NCI-H2171 treated with DMSO at 0.1 percent for 48 hours (cell line): Measurements from ENCODE around the gene DBP.
"Not testable (repeated sequence)": the region's sequence is repeated elsewhere in the genome, so short reads cannot be mapped to it uniquely, and the experiment has no call there.

Experiments
- DNase-seq: peaks from one replicate; lab custom pipeline; 2025; lab: John Stamatoyannopoulos, UW

DBP gene

DNA sequence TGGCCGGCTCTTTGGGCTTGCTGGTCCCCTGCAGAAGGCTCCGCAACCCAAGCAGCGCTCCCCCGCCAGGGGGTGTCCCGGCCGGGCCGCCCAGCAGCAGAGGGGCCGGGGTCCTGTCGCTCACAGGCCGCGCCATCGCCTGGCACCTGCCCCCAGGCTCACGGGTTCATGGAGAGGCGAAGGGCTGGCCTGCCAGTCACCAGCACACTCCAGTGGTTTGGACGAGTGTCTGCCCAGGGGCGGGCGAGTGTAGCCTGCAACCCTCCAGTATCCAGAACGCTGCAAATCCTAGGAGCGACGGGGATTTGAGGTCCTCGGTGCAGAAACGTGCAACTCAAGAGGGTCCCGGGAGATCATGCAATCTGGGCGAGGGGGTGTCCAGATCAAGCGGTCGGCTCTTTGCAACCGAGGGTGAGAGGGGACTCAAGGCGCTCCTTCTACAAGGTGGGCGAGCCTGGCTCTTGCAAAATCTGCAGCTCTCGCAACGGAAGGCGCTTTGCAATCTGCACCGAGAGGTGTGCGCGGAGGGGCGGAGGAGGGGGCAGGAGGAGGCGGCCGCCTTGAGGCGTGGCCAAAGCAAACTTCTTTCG is at the start of gene DBP:
DBP (minus strand) TSS at position 521 of the 590 bp plus-strand sequence; CDS start at position 136, 385 bp downstream.
- DNase-seq = no peak

- not testable (repeated sequence) for DNase-seq
Measured at GRCh38 chr19:48686637-48687036, 49.5 kb upstream of the DBP start.

GRCh38 chr19:48686088-48686487 is 48.9 kb upstream of the DBP start:
- no peak for DNase-seq

DNA sequence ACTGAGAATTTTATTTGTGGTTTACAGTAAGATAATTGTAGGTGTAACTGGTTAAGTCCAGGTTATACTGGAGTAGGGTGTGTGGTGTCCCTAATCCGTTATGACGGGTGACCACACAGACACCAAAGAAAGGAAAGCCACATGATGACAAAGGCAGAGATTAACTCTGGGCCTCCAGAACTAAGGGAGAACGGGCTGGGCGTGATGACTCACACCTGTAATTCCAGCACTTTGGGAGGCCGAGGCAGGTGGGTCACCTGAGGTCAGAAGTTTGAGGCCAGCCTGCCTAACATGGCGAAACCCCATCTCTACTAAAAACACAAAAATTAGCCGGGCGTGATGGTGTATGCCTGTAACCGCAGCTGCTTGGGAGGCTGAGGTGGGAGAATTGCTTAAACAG is 48.4 kb upstream of the DBP start:
- no peak for DNase-seq

DNA sequence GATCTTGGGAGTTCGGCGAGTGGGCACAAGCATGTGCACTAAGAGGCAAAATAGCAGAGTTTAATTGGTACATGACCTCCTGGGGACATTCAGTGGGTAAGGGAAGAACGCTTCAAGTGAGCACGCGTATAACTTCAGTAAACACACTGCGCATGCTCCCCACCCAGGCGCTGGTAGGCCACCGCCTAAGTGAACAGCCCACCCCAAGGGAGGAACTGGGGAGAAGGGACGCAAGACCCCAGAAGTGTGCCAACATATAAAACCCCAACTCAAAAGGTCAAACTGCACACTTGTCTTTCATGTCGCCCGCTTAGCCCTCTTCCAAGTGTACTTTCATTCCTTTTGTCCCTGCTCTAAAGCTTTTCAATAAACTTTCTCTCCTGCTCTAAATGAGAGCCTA is 46.2 kb upstream of the DBP start:
- DNase-seq = no peak

GRCh38 chr19:48681127-48681470 is 43.9 kb upstream of the DBP start:
- DNase-seq = no peak

- no peak for DNase-seq
Measured at GRCh38 chr19:48680436-48681126, 43.4 kb upstream of the DBP start.

DNA sequence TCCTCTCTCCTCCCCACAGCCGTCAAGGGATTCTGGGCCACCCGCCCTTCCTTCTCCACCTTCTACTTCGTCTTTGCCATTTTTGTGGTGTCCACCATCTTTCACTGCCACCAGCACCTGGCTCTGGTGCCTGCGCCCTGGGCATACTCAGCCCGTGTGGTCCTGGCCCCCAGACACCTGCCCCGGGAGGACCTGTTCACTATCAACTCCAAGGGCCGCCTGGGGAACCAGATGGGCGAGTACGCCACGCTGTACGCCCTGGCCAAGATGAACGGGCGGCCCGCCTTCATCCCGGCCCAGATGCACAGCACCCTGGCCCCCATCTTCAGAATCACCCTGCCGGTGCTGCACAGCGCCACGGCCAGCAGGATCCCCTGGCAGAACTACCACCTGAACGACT is 42.8 kb upstream of the DBP start:
- DNase-seq = not testable (repeated sequence)

GRCh38 chr19:48678201-48678600 is 41.0 kb upstream of the DBP start:
- no peak for DNase-seq

DNA sequence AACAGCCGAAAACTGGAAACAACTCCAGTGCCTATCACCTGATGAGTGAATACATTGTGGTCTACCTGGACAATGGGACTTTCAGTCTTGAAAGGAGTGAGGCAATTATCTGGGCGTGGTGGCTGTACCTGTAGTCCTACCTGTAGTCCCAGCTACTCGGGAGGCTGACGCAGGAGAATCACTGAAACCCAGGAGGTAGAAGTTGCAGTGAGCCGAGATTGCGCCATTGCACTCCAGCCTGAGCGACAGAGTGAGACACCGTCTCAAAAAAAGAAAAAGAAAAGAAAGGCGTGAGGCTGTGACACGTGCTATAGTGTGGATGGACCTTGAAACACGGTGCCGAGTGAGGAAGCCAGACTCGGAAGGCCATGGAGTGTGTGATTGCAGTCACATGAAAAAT is 39.7 kb upstream of the DBP start:
- no peak for DNase-seq

DNA sequence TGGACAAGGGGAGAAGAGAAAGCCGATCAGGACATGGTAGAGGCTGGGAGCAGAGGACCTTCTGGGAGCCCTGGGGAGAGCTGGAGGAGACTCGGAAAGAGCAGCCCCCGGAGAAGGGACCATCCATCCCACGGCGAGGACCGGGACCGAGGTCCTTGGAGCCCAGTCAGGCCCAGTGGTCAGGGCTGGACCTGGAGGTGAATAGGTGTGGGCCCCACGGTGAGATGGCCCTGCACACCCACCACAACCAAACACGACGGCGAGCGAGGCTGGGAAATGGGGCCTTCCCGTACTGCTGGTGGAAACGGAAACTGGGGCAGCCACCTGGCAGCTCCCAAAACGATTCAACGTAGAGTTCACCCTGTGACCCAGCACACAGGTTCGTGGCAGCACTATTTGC is 39.3 kb upstream of the DBP start:
- DNase-seq = no peak

DNA sequence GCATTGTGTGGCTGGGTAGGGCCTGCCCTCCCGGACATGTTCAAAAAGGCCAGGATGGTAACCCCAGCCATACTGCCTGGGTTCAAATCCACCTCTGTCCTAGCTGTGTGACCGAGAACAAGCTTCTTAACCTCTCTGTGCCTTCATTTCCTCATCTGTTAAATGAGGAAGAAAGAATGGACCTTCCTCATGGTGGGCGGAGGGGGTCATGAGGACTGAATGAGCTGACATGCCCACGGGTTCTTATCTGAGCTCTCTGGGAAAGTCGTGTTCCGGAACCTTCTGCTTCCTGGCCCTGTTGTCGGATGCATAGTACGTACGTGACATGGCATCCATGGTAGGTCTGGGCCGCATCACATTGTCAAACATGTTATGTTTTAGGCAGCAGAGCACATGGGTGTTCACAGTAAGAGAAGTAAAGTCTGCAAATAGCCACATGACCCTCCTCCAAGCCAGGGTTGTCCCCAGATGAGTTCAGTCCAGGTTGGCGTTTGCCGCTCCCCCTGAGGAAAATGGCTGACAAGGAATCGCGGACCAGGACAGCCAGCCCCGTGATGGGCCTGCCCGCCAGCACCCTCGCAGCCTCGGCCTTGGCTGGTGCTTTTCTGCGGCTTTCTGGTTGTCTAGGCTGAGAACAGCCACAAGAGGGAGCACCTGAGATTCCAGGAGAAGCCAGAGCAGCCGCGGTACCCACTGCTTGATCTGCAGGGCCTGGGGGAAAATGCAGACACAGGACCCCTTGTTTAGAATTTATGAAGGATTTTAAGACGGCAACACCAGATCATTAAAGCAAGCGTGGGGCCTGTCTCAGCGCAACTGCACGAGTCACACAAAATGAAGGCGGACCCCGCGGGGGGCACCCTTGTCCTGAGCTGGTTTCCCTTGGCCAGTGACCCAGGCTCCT is 38.0 kb upstream of the DBP start:
- DNase-seq = peak; percentile 92

- no peak for DNase-seq
Measured at GRCh38 chr19:48674216-48674809, 37.1 kb upstream of the DBP start.

- no peak for DNase-seq
Measured at GRCh38 chr19:48673436-48674100, 36.4 kb upstream of the DBP start.

- no peak for DNase-seq
Measured at GRCh38 chr19:48672994-48673393, 35.8 kb upstream of the DBP start, which contains the start of gene NTN5. Gene NTN5, minus strand, starts transcription at chr19:48673017. Its CDS starts 2,031 bp downstream, at chr19:48670986.

DNA sequence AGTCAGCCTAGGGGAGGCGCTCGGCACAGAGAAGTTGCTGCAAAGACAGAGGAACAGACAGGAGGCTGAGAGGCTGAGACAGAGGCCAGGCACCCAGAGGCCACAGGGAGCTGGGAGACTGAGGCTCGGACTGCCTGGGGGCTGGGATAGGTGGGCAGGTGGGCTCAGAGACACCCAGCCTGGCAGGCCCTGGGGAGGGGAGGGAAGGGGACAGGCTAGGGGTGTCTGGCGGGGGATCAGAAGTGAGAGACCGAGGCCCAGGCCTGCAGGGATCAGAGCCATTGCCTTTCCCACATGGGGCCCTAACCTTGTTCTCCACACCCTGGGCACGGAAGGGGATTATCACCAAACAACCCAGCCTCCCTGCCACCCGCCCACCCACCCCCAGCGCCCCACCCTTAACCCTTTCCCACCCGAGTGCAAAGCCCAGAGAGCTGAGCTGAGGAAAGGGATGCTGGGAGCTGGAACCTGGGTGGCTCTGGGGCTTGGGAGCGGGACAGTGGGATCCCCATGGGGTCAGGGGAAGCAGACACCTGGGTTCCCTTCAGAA is 34.3 kb upstream of the DBP start:
- DNase-seq = peak; percentile 84

DNA sequence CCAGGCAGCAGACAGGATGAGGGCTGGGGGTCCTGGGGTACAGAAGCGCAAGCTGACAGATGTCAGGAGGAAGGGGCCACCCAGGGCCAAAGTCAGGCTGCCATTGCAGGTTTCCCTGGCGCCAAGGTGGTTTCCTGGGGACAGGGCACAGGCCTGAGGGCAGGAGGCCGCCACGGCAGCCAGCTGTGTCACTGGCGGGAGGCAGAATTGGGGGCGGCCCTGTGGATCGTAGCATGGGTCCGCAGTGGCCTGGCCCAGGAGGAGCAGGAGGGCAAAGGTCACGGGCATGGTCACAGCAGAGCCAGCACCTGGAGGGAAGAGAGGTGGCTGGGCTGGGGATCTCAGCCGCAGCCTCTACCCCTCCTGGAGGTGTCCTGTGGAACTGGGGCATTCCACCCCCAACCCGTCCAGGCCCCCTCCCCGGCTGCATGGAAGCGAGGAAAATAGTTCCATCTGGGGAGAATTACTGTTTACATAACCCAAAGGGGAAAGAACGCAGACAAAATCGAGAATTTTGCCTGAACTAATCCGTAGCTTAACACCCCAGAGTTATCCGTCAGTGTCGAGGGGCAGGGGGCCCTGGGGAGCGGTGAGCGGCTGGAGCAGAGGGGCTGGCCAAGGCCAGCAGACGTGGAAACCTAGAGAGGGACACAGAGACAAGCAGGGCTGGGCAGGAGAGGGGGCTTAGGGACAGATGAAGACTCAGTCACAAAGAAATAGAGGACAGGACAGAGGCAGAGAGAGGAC is 33.7 kb upstream of the DBP start:
- no peak for DNase-seq

DNA sequence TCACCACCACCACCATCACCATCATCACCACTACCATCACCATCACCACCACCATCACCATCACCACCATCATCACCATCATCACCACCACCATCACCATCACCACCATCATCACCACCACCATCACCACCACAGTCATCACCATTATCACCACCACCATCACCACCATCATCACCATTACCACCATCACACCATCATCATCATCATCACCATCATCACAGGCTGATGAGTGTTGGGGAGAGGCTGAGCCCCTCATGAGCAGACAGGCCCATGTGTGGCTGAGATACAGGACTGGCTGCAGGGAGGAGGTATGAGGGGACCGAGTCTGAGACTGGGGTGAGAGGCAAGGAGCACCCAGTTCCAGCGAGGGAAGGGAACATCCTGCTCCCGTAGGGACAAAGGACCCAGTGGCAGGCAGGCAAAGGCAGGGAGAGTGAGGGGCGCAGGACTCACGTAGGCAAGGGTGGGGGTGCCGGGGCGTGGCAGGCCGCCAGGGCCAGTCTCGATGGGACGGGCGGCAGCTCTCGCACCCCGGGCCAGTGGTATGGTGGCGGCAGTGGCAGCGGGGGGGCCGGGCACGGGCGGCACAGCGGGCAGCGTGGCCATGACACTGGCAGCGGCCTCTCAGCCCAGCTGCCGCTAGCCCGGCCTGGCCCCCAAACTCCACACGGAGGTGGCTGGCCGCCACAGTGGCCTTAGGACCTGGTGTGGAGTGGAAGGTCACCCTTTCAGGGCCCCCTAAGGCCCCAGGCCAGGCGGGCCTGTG is 32.9 kb upstream of the DBP start:
- DNase-seq = no peak

- DNase-seq = no peak
Measured at GRCh38 chr19:48668761-48669160, 31.6 kb upstream of the DBP start.

- DNase-seq = no peak
Measured at GRCh38 chr19:48668332-48668731, 31.2 kb upstream of the DBP start.
